CD4-positive, alpha-beta T cell treated with Interferon alpha-2 for 1 hour (primary cell): ENCODE results near the gene SIGLEC10.

Source experiments
- DNase-seq, 2 donors: peaks; one replicate each; pipeline ENCODE4 v3.0.0-alpha.2; 2020 to 2022

SIGLEC10 gene

GRCh38 chr19:51365965-51366388, 51.5 kb downstream of the SIGLEC10 start, which contains the start of gene ETFB:
Gene ETFB, minus strand, starts transcription at chr19:51366388. Its CDS starts 62 bp downstream, at chr19:51366326.
- DNase-seq: no peak

DNA sequence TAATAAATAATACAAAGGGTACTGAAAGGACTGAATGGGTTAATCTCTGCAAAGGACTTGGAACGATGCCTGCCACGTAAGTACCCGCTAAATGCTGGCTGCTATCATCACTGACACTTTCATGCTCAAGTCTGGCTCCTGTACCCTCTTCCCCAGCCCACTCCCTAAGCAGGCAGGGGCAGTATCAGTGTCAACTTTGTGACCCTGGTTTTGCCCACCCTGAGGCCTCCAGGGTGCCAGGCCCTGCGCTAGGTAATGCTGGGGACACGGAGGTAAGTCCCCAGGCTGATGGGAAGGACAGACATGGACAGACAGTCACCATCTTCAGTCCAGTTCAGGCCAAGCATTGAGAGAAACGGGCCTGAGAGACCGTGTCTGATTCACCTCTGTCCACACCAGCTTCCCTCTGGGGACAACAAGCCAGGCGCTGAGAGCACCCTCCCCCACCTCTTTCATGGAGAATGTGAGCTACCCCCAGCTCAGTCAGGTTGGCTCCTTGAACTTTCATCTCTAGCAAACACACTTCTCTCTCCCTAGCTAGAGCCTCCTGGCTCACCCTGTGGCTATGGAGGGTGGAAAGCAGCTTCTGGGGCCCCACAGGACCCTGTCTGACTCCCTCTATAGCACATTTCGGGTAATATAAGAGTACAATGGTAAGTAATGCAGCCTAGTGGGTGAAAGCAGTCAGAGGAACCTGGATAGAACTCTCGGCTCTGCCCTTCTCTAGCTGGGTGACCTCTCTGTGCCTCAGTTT, 52.1 kb downstream of the SIGLEC10 start:
- DNase-seq: peak in 1 of 2 donors; percentile 31

- DNase-seq: no peak
Observed at GRCh38 chr19:51364200-51365106, 53.0 kb downstream of the SIGLEC10 start.

DNA sequence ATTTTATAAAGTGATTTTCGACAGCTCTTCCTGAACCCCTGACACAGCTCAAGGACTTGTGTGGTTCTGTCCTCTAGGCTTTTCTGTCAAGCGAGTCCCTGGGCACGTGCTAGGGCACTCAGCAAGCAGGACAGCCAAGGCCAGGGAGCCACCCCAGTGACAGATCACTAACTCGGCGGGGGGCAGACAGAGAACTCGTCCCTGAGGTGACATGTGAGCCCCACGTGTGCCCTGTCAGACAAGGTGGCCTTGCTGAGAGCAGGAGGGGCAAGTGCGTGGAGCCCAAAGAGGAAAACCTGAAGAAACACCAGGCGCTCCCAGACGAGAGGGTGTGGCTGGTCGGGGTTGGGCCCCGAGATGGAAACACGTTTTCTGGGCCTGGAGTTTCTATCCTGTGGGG, 56.2 kb downstream of the SIGLEC10 start:
- no peak for DNase-seq
